ES-I3 (cell line): ENCODE data around the gene SMARCAL1.

ENCODE experiments used
- H3K36me3 ChIP-seq: 2 replicates; pipeline ENCODE4 v1.6.1; 2013; ENCODE audit warnings: mild to moderate bottlenecking, low read length, control low read depth, moderate library complexity; ENCODE audit not compliant: insufficient read depth
- H3K4me1 ChIP-seq: 2 replicates; pipeline ENCODE4 v1.6.1; 2013; ENCODE audit warnings: mild to moderate bottlenecking, control low read depth, low read length; ENCODE audit not compliant: insufficient read depth
- H3K9ac ChIP-seq: 2 replicates; pipeline ENCODE4 v1.6.1; 2013; ENCODE audit warnings: low read depth, mild to moderate bottlenecking, low read length, moderate library complexity
- H3K9me3 ChIP-seq: 2 replicates; pipeline ENCODE4 v1.6.1; 2013; ENCODE audit warnings: mild to moderate bottlenecking, low read length, moderate library complexity; ENCODE audit not compliant: control insufficient read depth, insufficient read depth

The SMARCAL1 gene

DNA sequence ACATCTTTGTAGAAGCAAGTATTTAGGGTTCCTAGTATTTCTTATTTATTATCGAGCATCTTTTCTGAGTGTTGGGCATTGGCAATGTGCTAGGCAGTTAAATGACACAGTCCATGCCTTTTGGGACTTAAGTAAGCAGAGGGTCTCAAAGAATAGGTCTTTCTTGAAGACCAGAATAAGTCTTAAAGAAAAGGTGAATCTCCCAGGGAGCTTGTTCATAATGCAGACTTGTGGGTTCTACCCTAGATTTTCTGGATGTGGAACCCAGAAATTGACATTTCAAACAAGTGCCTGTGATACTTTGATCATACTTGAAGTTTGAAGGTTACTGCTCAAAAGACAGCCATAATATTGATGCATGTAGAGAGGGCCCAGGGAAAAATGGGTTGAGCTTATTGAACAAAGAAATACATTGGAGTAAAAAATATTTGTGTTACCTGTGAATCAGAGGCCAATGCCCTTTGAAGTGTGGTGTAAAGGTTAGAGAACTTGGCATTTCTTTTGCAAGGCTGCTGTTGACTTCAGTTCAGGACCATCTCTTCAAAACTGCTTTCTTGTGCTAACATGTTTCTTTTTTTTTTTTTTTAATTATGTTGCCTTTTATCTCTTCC lies 110.7 kb downstream of the SMARCAL1 start:
- no peak overlapping the region for H3K9ac ChIP-seq
- peaks cover 5% of the 10 kb centered on the region; the same call in 1 of the 2 replicates for H3K4me1 ChIP-seq
- H3K36me3 ChIP-seq, result peaks cover 10% of the 10 kb centered on the region
- H3K9me3 ChIP-seq, result no peaks in the 10 kb centered on the region

DNA sequence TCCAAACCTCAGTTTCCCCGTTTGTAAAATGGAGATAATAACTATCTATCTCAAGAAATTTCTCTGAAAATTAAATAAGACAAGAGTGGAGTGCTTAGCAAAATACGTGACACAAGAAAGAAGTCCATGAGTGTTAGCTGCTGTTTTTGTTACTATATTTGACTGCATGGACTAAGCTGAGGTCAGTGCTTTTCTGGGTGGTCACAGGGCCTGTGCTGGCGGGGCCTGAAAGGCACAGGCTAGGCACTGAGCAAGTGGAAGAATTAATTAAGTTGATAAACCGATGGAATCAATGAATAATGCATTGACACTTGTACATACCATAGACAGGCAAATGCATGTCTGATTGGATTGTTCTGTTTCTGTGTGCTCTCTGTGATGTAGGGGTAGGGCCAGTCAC lies 113.7 kb downstream of the SMARCAL1 start:
- no peaks in the 10 kb centered on the region for H3K4me1 ChIP-seq
- H3K36me3 ChIP-seq, result peaks cover 5% of the 10 kb centered on the region
- H3K9ac ChIP-seq, result no peak overlapping the region
- H3K9me3 ChIP-seq, result no peaks in the 10 kb centered on the region

DNA sequence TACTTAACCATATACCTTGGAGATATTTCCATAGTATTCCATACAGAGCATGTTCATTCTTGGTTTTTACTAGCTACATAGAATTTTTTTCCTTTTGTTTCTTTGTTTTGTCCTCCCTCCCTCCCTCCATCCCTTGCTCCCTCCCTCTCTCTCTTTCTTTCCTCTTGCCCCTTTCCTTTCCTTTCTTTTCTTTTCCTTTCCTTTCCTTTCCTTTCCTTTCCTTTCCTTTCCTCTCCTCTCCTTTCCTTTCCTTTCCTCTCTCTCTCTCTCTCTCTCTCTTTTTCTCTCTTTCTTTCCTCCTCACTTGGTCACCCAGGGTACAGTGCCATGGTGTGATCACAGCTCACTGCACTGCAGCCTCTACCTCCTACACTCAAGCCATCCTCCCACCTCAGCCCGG lies 114.7 kb downstream of the SMARCAL1 start:
- no peak overlapping the region for H3K9ac ChIP-seq
- no peaks in the 10 kb centered on the region for H3K4me1 ChIP-seq
- 0 out of 2 replicates have a peak, but pooled peaks cover 3% of the 10 kb centered on the region for H3K36me3 ChIP-seq
- no peaks in the 10 kb centered on the region for H3K9me3 ChIP-seq

DNA sequence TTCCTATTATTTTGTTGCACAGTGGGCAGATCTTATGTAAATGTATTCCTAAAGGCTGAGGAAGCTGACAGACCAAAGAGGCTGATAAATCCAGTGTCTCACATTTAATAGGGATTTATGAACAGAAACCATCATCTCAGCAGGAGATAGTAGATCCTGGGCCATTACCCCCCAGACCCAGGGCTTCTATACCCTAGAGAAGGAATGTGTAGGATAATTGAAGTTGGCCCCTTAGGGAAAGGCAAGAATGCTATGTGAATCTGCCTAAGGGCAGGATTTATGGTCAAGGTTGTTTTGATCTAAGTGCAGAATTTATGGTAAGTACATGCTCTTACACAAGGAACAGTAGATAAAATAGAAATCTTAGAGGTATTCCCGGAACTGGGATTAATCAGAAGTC lies 115.3 kb downstream of the SMARCAL1 start:
- Histone ChIP-seq H3K36me3 (0 out of 2 replicates have a peak, but pooled peaks cover 3% of the 10 kb centered on the region), H3K9ac (no peak overlapping the region), H3K4me1 (no peaks in the 10 kb centered on the region), H3K9me3 (no peaks in the 10 kb centered on the region)

DNA sequence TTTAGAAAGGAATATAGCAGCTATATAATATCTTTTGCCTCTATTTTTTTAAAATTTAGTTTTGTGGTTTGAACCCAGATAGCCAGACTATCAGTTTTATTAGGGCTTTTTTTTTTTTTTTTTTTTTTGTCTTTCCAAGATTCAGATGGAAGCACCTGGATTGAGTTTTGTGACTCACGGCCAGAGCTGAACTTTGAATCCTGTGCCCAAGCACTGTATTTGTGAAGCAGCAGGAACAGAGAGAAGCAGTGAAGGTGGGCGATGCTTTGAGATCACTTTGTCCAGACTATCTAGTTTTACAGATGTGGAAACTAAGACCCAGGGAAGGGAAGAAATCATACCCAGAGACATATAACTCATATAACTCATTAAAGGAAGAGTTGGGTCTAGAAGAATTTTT lies 120.3 kb downstream of the SMARCAL1 start:
- Histone ChIP-seq H3K9ac (no peak overlapping the region), H3K36me3 (0 out of 2 replicates have a peak, but pooled peaks cover under 1% of the 10 kb centered on the region), H3K9me3 (no peaks in the 10 kb centered on the region), H3K4me1 (peaks cover 15% of the 10 kb centered on the region)
